T-cell (primary cell): ENCODE data around the gene DNAJC30. TPM values are rescaled to one million over a fixed set of nuclear protein-coding genes. Genes with fewer than 3 reads are reported as not detected.

Source experiments
- ATAC-seq, 4 experiments: fragments of 200-7000 bp in 3 of 4; fragments of 150-1000 bp in 1 of 4; cut with Tn5 transposase; replicated peaks in 1 of 4; 1 replicate in 3 of 4; 2 replicates in 1 of 4; pipeline ENCODE4 v1.10.0; 2021; ENCODE audit warnings: moderate library complexity in 3 of 4, mild to moderate bottlenecking in 2 of 4, moderate number of reproducible peaks in 1 of 4
- CTCF ChIA-PET, 2 donors: fragments of 300-600 bp; sonication (Branson Sonifier 250); formaldehyde crosslinking; loops; one replicate each; lab custom pipeline; 2022; ENCODE audit warnings: antibody characterized with exemption in 2 of 2; lab: Charles Lee
- POLR2A ChIA-PET, 2 donors: fragments of 300-600 bp; sonication (Branson Sonifier 250); formaldehyde crosslinking; loops; one replicate each; lab custom pipeline; 2022; ENCODE audit warnings: antibody characterized with exemption in 2 of 2; lab: Charles Lee
- DNase-seq, 35 experiments: peaks; one replicate each; pipeline versions ENCODE4 v3.0.0 to v3.0.0-alpha.2; 2013 to 2023
- H3K27ac ChIP-seq: one replicate; pipeline ENCODE4 v1.5.1; 2013; ENCODE audit warnings: low read length
- H3K27me3 ChIP-seq, 2 experiments: replicated peaks in 1 of 2; 1 replicate in 1 of 2; 2 replicates in 1 of 2; pipeline versions ENCODE4 v1.6.1 to v1.7.0; 2013; ENCODE audit warnings: low read length in 1 of 2, mixed read lengths in 1 of 2; ENCODE audit not compliant: control insufficient read depth in 2 of 2, insufficient read depth in 2 of 2; ENCODE audit errors: extremely low read depth in 1 of 2
- H3K36me3 ChIP-seq, 2 donors: 1 replicate in 1 of 2; 2 replicates in 1 of 2; pipeline versions ENCODE4 v1.6.1 to v1.7.0; 2013; ENCODE audit warnings: low read length in 1 of 2; ENCODE audit not compliant: control insufficient read depth in 2 of 2, insufficient read depth in 1 of 2; ENCODE audit errors: extremely low read depth in 1 of 2
- H3K4me1 ChIP-seq, 2 experiments: 1 replicate in 1 of 2; 2 replicates in 1 of 2; pipeline versions ENCODE4 v1.6.1 to v1.7.0; 2013; ENCODE audit warnings: low read length in 2 of 2, mixed read lengths in 1 of 2; ENCODE audit not compliant: insufficient read depth in 2 of 2, control insufficient read depth in 1 of 2; ENCODE audit errors: extremely low read depth in 1 of 2
- H3K4me3 ChIP-seq, 2 donors: 1 replicate in 1 of 2; 2 replicates in 1 of 2; pipeline versions ENCODE4 v1.5.1 to v1.7.0; 2013; ENCODE audit warnings: mild to moderate bottlenecking in 2 of 2, low read length in 1 of 2, moderate library complexity in 1 of 2; ENCODE audit not compliant: control insufficient read depth in 1 of 2; ENCODE audit errors: extremely low read depth in 1 of 2
- H3K9me3 ChIP-seq: 2 replicates; pipeline ENCODE4 v1.7.0; 2013
- H3K27ac Mint-ChIP-seq, 2 donors: one replicate each; pipeline ENCODE4 v1.8.0; 2020 to 2021; ENCODE audit warnings: mild to moderate bottlenecking in 2 of 2, mixed read lengths in 2 of 2
- H3K27me3 Mint-ChIP-seq, 2 donors: one replicate each; pipeline ENCODE4 v1.8.0; 2021 to 2022; ENCODE audit warnings: mixed read lengths in 2 of 2
- H3K36me3 Mint-ChIP-seq: one replicate; pipeline ENCODE4 v1.8.0; 2021; ENCODE audit warnings: mixed read lengths
- H3K4me1 Mint-ChIP-seq, 3 donors: one replicate each; pipeline ENCODE4 v1.8.0; 2020 to 2022; ENCODE audit warnings: mixed read lengths in 3 of 3, mild to moderate bottlenecking in 1 of 3
- H3K4me3 Mint-ChIP-seq, 3 donors: one replicate each; pipeline ENCODE4 v1.8.0; 2020 to 2022; ENCODE audit warnings: mild to moderate bottlenecking in 3 of 3, mixed read lengths in 3 of 3, moderate library complexity in 3 of 3
- H3K9me3 Mint-ChIP-seq, 3 donors: one replicate each; pipeline ENCODE4 v1.8.0; 2020 to 2022; ENCODE audit warnings: mixed read lengths in 3 of 3
- WGBS: methylation state at CpG from one replicate; pipeline ENCODE4 v1.1.5; 2013; ENCODE audit warnings: missing lambda C conversion rate; ENCODE audit not compliant: insufficient coverage; 5-methylcytosine and 5-hydroxymethylcytosine counted together
- total RNA-seq, 35 experiments: library from RNA in 6 of 35; stranded (reverse) in 6 of 35; fragments of 120-200 nt in 1 of 35; gene quantifications; one replicate each; pipeline versions ENCODE4 v1.2.1 to v1.2.4 and lab custom pipeline; 2013 to 2026

DNAJC30 gene
- total RNA-seq (10 to 100 TPM in 4 of 5 donors, 1 to 10 TPM in 1; 9.1 to 16.4 (median 14.7) TPM), total RNA-seq (lab: John Stamatoyannopoulos, UW) (8.9 to 20.6 (median 13.9) reads per million in 29 experiments)
- 6.1 TPM for total RNA-seq (2013)

- peaks cover 13 to 45% of the 10 kb centered on the region in 2 experiments for H3K4me1 ChIP-seq
- ChIA-PET POLR2A (no interaction called here), CTCF (no interaction called here)
- H3K9me3 Mint-ChIP-seq: no peaks in the 10 kb centered on the region
- H3K4me3 ChIP-seq: peak within 1 kb of the TSS; percentile 68 to 98
- peaks cover 22% of the 10 kb centered on the region for H3K36me3 Mint-ChIP-seq
- peak within 1 kb of the TSS; percentile 87 for H3K27ac ChIP-seq
- under 1% methylated on average over 61 of the region's 68 CpGs for WGBS
- peaks cover 28 to 46% (median 44%) of the 10 kb centered on the region in 3 donors for H3K4me1 Mint-ChIP-seq
- H3K27me3 ChIP-seq: no peaks in the 10 kb centered on the region
- peak; percentile 97 to 98 (median 98) for ATAC-seq
- peak; percentile 85 to 99 (median 96) for DNase-seq
- H3K4me3 Mint-ChIP-seq: peak within 1 kb of the TSS; percentile 94 to 99 (median 96)
- H3K27ac Mint-ChIP-seq: peak within 1 kb of the TSS; percentile 90 to 94
- no peaks in the 10 kb centered on the region for H3K9me3 ChIP-seq
- H3K36me3 ChIP-seq: peaks cover 8 to 43% of the 10 kb centered on the region in 2 donors
- no peaks in the 10 kb centered on the region for H3K27me3 Mint-ChIP-seq
Measured at GRCh38 chr7:73683056-73683787, at the start of gene DNAJC30, which contains the start of gene BUD23. Gene DNAJC30 (minus strand): TSS chr7:73683453. CDS start chr7:73683423, 30 bp downstream. Gene BUD23 (plus strand): TSS chr7:73683597. CDS start chr7:73683626, 29 bp downstream.

GRCh38 chr7:73732397-73732796 is 49.1 kb upstream of the DNAJC30 start:
- Mint-ChIP-seq H3K36me3 (no peaks in the 10 kb centered on the region), H3K4me3 (no peak overlapping the region), H3K4me1 (peaks cover 6 to 12% (median 7%) of the 10 kb centered on the region in 3 donors), H3K27ac (no peak overlapping the region), H3K9me3 (no peaks in the 10 kb centered on the region), H3K27me3 (peaks cover 10 to 13% of the 10 kb centered on the region in 2 donors)
- no peak overlapping the region for H3K4me3 ChIP-seq
- DNase-seq (no peak), ATAC-seq (no peak)
- H3K4me1 ChIP-seq: peaks cover 0 to 12% of the 10 kb centered on the region in 2 experiments
- POLR2A ChIA-PET: no interaction called here
- CTCF ChIA-PET: interaction anchor here (0.6 to 2.3 kb wide), 5 partner anchors 35 to 126 kb away, joined by 3 to 7 read pairs (median 5); no protein-coding TSS in a partner anchor
- H3K36me3 ChIP-seq: peaks cover 0 to 17% of the 10 kb centered on the region in 2 donors
- no peak overlapping the region for H3K27ac ChIP-seq
- no peaks in the 10 kb centered on the region for H3K9me3 ChIP-seq
- 69% methylated on average over 1 of the region's 2 CpGs for WGBS
- peaks cover 0 to 15% of the 10 kb centered on the region in 2 experiments for H3K27me3 ChIP-seq

GRCh38 chr7:73730485-73730884 is 47.2 kb upstream of the DNAJC30 start:
- Histone ChIP-seq H3K27me3 (peaks cover 0 to 29% of the 10 kb centered on the region in 2 experiments), H3K9me3 (no peaks in the 10 kb centered on the region), H3K36me3 (peaks cover 0 to under 1% of the 10 kb centered on the region in 2 donors), H3K27ac (no peak overlapping the region), H3K4me1 (peaks cover 0 to 15% of the 10 kb centered on the region in 2 experiments), H3K4me3 (no peak overlapping the region)
- Mint-ChIP-seq H3K27me3 (peaks cover 10 to 13% of the 10 kb centered on the region in 2 donors), H3K36me3 (no peaks in the 10 kb centered on the region), H3K4me1 (peaks cover 6% of the 10 kb centered on the region in 3 donors), H3K27ac (no peak overlapping the region), H3K9me3 (no peaks in the 10 kb centered on the region), H3K4me3 (no peak overlapping the region)
- 25% methylated on average over 3 of the region's 3 CpGs for WGBS
- ChIA-PET POLR2A (no interaction called here), CTCF (interaction anchor here (0.6 to 1.1 kb wide), 2 partner anchors 8 to 153 kb away, joined by 3 to 5 read pairs; partner anchors contain the start of gene ABHD11 (in 1 of the 2))
- DNase-seq (no peak), ATAC-seq (no peak)

- no peak overlapping the region for H3K27ac Mint-ChIP-seq
- ATAC-seq (no peak), DNase-seq (no peak)
- 66% methylated on average over 3 of the region's 5 CpGs for WGBS
- POLR2A ChIA-PET: interaction anchor here in 1 of 2 donors (0.6 kb wide), 1 partner anchor 93 kb away, joined by 4 read pairs; no protein-coding TSS in a partner anchor
- H3K27me3 Mint-ChIP-seq: peaks cover 10 to 15% of the 10 kb centered on the region in 2 donors
- H3K36me3 ChIP-seq: no peaks in the 10 kb centered on the region
- CTCF ChIA-PET: interaction anchor here (0.7 to 1.8 kb wide), 5 partner anchors 12 to 223 kb away, joined by 3 to 6 read pairs (median 3); no protein-coding TSS in a partner anchor
- H3K4me1 ChIP-seq: peaks cover 0 to 5% of the 10 kb centered on the region in 2 experiments
- H3K9me3 Mint-ChIP-seq: no peaks in the 10 kb centered on the region
- no peaks in the 10 kb centered on the region for H3K36me3 Mint-ChIP-seq
- H3K27ac ChIP-seq: no peak overlapping the region
- H3K4me3 ChIP-seq: no peak overlapping the region
- no peaks in the 10 kb centered on the region for H3K9me3 ChIP-seq
- H3K4me3 Mint-ChIP-seq: no peak overlapping the region
- H3K4me1 Mint-ChIP-seq: no peaks in the 10 kb centered on the region
- H3K27me3 ChIP-seq: peaks cover 0 to 33% of the 10 kb centered on the region in 2 experiments
Measured at GRCh38 chr7:73728551-73728950, 45.3 kb upstream of the DNAJC30 start.

- H3K9me3 Mint-ChIP-seq: no peaks in the 10 kb centered on the region
- Histone ChIP-seq H3K9me3 (no peaks in the 10 kb centered on the region), H3K4me1 (peaks cover 0 to 5% of the 10 kb centered on the region in 2 experiments), H3K4me3 (no peak overlapping the region), H3K27me3 (peaks cover 0 to 33% of the 10 kb centered on the region in 2 experiments), H3K36me3 (no peaks in the 10 kb centered on the region), H3K27ac (no peak overlapping the region)
- POLR2A ChIA-PET: no interaction called here
- WGBS: no CpG with 5 or more reads among the region's 3 CpGs
- no peak overlapping the region for H3K27ac Mint-ChIP-seq
- no peak overlapping the region for H3K4me3 Mint-ChIP-seq
- peaks cover 10 to 15% of the 10 kb centered on the region in 2 donors for H3K27me3 Mint-ChIP-seq
- DNase-seq (no peak), ATAC-seq (no peak)
- no peaks in the 10 kb centered on the region for H3K4me1 Mint-ChIP-seq
- no peaks in the 10 kb centered on the region for H3K36me3 Mint-ChIP-seq
- CTCF ChIA-PET: interaction anchor here (1.0 to 1.8 kb wide), 4 partner anchors 11 to 223 kb away, joined by 3 to 6 read pairs (median 4); no protein-coding TSS in a partner anchor
Measured at GRCh38 chr7:73727952-73728351, 44.7 kb upstream of the DNAJC30 start.

GRCh38 chr7:73726083-73726466 is 42.8 kb upstream of the DNAJC30 start:
- Mint-ChIP-seq H3K27me3 (peaks cover 10 to 13% of the 10 kb centered on the region in 2 donors), H3K36me3 (no peaks in the 10 kb centered on the region), H3K4me3 (no peak overlapping the region), H3K9me3 (no peaks in the 10 kb centered on the region), H3K27ac (no peak overlapping the region), H3K4me1 (no peaks in the 10 kb centered on the region)
- H3K27me3 ChIP-seq: peaks cover 2 to 33% of the 10 kb centered on the region in 2 experiments
- H3K4me3 ChIP-seq: no peak overlapping the region
- ChIA-PET POLR2A (interaction anchor here in 1 of 2 donors (0.5 kb wide), 1 partner anchor 40 kb away, joined by 3 read pairs; no protein-coding TSS in a partner anchor), CTCF (interaction anchor here (0.8 to 1.5 kb wide), 6 partner anchors 8 to 119 kb away, joined by 3 to 12 read pairs (median 6); no protein-coding TSS in a partner anchor)
- no peak overlapping the region for H3K27ac ChIP-seq
- DNase-seq (no peak), ATAC-seq (peak; percentile 8 to 53 (median 18))
- WGBS: 91% methylated on average over 1 of the region's 1 CpG
- no peaks in the 10 kb centered on the region for H3K9me3 ChIP-seq
- no peaks in the 10 kb centered on the region for H3K36me3 ChIP-seq
- H3K4me1 ChIP-seq: peaks cover 0 to 5% of the 10 kb centered on the region in 2 experiments
